ENCODE data around the gene SMIM13. TPM values are rescaled to one million over a fixed set of nuclear protein-coding genes. Genes with fewer than 3 reads are reported as not detected.

Gene SMIM13
- total RNA-seq, 2 experiments from 2014 or later = 7.5 to 7.7 TPM

- peaks cover 7% of the 10 kb centered on the region for H3K9me3 Mint-ChIP-seq
- ChIA-PET POLR2A (interaction anchor here (0.6 to 0.9 kb wide), 2 partner anchors 198 to 657 kb away, joined by 3 read pairs; no protein-coding TSS in a partner anchor), CTCF (interaction anchor here (1.3 to 2.0 kb wide), 4 partner anchors 12 to 309 kb away, joined by 6 to 10 read pairs (median 6); no protein-coding TSS in a partner anchor)
- H3K4me1 Mint-ChIP-seq (ENCODE audit: low read depth) = peaks cover 3% of the 10 kb centered on the region
- no peak overlapping the region for H3K4me3 Mint-ChIP-seq
- intact Hi-C loops (cut with micrococcal nuclease) = no loop called here
- H3K36me3 Mint-ChIP-seq (ENCODE audit: low read depth) = peaks cover 78% of the 10 kb centered on the region
- TF ChIP-seq CTCF (IDR thresholded peaks at IDR 0.05) = no peak
- H3K27ac Mint-ChIP-seq = no peak overlapping the region
- DNase-seq = no peak
- no peak for ATAC-seq
- no peaks in the 10 kb centered on the region for H3K27me3 Mint-ChIP-seq
Measured at GRCh38 chr6:11187301-11187700, 93.7 kb downstream of the SMIM13 start.

Other genes with a start within 250 kb of the SMIM13 start
- gene GCM2, start 211.8 kb upstream of the SMIM13 start, total RNA-seq = not detected
- gene SYCP2L, start 206.8 kb upstream of the SMIM13 start, total RNA-seq = under 1 TPM in 1 of 2 experiments, not detected in 1; 0.32 TPM
- gene ELOVL2, start 49.5 kb upstream of the SMIM13 start, total RNA-seq = not detected
- gene ERVFRD-1, start 17.9 kb downstream of the SMIM13 start, total RNA-seq = not detected
- 10 to 100 TPM; 26.6 to 29.7 TPM for gene NEDD9, start 138.8 kb downstream of the SMIM13 start, total RNA-seq

Data from activated CD8-positive, alpha-beta T cell treated with anti-CD3 and anti-CD28 coated beads for 36 hours (primary cell).